KG1 (cell line): ENCODE results near the gene TAF11L9.
"Not testable (repeated sequence)": the region's sequence is repeated elsewhere in the genome, so short reads cannot be mapped to it uniquely, and the experiment has no call there.

Experiments
- DNase-seq: peaks from one replicate; lab custom pipeline; 2025; lab: John Stamatoyannopoulos, UW

Gene TAF11L9

DNA sequence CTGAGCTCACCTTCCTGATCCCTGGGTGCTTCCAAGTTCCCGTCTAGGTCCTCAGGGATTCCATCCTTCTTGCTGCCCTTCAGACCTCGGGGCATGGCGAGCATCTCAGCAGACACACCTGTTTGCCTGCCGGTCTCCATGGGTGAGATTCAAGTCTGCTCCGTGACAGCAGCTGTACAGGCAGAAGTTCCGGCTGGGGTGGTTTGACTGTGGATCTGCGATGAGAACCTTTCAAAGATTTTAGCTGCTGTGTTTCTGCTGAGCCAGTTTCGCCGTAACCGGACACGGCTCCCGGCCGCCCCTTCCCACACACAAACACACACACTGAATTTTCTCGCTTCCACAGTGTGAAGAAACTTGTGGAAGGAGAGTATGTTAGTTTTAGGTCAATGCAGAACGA, at the start of gene TAF11L9:
TAF11L9 (minus strand) TSS at position 140 of the 400 bp plus-strand sequence.
- not testable (repeated sequence) for DNase-seq

- DNase-seq = no peak
Observed at GRCh38 chr5:17634160-17634559, 40.0 kb upstream of the TAF11L9 start, which contains the start of gene TAF11L14. TSS of gene TAF11L14 (plus strand) at chr5:17634460.

DNA sequence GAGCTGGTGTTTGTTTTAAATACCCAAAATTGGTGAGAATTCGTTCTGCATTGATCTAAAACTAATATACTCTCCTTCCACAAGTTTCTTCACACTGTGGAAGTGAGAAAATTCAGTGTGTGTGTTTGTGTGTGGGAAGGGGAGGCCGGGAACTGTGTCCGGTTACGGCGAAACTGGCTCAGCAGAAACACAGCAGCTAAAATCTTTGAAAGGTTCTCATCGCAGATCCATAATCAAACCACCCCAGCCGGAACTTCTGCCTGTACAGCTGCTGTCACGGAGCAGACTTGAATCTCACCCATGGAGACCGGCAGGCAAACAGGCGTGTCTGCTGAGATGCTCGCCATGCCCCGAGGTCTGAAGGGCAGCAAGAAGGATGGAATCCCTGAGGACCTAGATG, 37.6 kb upstream of the TAF11L9 start, which contains the start of gene TAF11L13:
TAF11L13 (plus strand) TSS at position 301 of the 400 bp plus-strand sequence.
- not testable (repeated sequence) for DNase-seq

- no peak for DNase-seq
Observed at GRCh38 chr5:17625686-17626085, 31.5 kb upstream of the TAF11L9 start.

GRCh38 chr5:17620627-17621026, 26.4 kb upstream of the TAF11L9 start:
- no peak for DNase-seq

DNA sequence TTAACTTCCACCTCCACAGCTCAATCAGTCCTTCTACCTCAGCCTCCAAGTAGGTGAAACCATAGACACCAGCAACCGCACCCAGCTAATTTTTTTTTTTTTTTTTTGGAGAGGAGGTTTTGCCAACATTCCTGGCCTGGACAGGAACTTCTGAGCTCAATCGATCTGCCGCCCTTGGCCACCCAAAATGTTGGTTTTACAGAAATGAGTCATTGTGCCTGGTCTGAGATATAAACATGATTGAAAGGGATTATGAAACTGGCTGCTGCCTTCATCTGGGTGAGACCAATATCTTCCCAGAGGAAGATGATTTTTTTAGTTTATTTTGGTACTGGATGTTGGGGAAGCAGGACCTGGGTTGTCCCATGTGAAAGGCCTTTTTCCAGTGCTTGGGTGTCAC, 25.2 kb upstream of the TAF11L9 start:
- DNase-seq = no peak

GRCh38 chr5:17614872-17615605, 20.8 kb upstream of the TAF11L9 start:
- DNase-seq = no peak

DNA sequence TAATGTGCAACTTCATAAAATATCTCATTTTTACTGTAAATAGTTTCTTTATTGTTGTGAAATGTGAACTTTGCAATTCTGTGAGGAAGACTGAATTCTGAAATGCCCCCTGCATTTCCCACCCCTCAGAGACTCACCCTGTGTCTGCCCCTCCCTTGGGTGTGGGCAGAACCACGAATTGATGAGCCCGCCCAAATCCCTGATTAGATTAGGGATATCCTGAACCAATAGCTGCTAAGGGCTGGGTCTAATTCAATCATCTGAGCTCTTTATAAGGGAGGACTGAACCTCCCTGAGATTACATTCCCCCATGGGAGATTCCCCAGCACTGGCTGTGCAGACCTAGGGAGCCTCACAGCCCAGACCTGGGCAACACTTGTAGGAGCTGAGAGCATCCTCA, 15.9 kb upstream of the TAF11L9 start, which contains the start of gene TAF11L12:
TAF11L12 (plus strand) TSS at position 301 of the 400 bp plus-strand sequence.
- not testable (repeated sequence) for DNase-seq

DNA sequence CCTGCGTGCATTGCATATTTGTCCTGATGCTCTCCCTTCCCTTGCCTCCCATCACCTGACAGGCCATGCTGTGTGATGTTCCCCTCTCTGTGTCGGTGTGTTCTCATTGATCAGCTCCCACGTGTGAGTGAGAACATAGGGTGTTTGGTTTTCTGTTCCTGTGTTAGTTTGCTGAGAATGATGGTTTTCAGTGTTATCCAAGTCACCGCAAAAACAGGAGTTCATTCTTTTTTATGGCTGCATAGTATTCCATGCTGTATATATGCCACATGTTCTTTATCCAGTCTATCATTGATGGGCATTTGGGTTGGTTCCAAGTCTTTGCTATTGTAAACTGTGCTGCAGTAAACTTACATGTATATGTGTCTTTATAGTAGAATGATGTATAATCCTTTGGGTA, 13.3 kb upstream of the TAF11L9 start:
- not testable (repeated sequence) for DNase-seq

GRCh38 chr5:17604951-17605350, 10.8 kb upstream of the TAF11L9 start:
- DNase-seq = no peak

DNA sequence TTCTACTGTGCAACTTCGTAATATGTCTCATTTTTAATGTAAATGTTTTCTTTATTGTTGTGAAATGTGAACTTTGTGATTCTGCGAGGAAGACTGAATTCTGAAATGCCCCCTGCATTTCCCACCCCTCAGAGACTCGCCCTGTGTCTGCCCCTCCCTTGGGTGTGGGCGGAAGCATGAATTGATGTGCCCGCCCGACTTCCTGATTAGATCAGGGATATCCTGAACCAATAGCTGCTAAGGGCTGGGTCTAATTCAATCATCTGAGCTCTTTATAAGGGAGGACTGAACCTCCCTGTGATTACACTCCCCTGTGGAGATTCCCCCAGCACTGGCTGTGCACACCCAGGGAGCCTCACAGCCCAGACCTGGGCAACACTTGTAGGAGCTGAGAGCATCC, 9.7 kb upstream of the TAF11L9 start, which contains the start of gene TAF11L11:
TAF11L11 (plus strand) TSS at position 304 of the 400 bp plus-strand sequence.
- not testable (repeated sequence) for DNase-seq

DNA sequence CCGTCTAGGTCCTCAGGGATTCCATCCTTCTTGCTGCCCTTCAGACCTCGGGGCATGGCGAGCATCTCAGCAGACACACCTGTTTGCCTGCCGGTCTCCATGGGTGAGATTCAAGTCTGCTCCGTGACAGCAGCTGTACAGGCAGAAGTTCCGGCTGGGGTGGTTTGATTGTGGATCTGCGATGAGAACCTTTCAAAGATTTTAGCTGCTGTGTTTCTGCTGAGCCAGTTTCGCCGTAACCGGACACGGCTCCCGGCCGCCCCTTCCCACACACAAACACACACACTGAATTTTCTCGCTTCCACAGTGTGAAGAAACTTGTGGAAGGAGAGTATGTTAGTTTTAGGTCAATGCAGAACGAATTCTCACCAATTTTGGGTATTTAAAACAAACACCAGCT, 3.5 kb upstream of the TAF11L9 start, which contains the start of gene TAF11L10:
TAF11L10 (minus strand) TSS at position 101 of the 400 bp plus-strand sequence.
- DNase-seq = not testable (repeated sequence)

DNA sequence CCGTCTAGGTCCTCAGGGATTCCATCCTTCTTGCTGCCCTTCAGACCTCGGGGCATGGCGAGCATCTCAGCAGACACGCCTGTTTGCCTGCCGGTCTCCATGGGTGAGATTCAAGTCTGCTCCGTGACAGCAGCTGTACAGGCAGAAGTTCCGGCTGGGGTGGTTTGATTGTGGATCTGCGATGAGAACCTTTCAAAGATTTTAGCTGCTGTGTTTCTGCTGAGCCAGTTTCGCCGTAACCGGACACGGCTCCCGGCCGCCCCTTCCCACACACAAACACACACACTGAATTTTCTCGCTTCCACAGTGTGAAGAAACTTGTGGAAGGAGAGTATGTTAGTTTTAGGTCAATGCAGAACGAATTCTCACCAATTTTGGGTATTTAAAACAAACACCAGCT, 3.3 kb downstream of the TAF11L9 start, which contains the start of gene TAF11L8:
TAF11L8 (minus strand) TSS at position 101 of the 400 bp plus-strand sequence.
- DNase-seq = not testable (repeated sequence)

DNA sequence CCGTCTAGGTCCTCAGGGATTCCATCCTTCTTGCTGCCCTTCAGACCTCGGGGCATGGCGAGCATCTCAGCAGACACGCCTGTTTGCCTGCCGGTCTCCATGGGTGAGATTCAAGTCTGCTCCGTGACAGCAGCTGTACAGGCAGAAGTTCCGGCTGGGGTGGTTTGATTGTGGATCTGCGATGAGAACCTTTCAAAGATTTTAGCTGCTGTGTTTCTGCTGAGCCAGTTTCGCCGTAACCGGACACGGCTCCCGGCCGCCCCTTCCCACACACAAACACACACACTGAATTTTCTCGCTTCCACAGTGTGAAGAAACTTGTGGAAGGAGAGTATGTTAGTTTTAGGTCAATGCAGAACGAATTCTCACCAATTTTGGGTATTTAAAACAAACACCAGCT, 8.5 kb downstream of the TAF11L9 start, which contains the start of gene TAF11L7:
TAF11L7 (minus strand) TSS at position 101 of the 400 bp plus-strand sequence.
- DNase-seq = not testable (repeated sequence)
